ENCODE measurements around the gene MIER2.

DNA sequence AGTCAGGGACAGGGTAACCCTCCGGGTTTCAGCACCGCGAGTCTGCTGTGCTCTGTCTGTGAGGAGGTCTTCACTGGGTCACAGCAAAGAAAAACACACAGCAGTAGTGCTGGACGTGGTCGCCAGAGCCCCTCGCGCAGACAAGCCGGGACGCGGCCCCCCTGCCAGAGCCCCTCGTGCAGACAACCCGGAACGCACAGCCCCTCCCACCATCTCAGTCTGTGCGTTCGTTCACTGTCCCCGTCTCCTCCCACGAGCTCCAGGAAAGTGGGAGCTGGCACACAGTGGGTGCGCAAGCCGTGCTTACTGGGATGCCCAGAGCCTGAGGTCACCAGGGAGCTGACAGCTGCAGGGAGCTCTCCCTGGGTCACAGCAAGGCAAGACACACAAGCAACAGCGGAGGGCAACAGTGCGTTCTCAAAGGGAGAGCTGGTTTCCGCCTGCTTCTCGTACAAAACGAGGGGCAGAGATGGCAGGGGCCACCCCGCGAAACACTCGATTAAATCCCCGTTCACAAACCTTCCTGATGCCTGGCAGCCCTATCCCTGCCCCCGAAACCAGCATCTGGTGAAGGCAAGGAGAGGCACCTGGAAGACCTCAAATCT is 50.2 kb downstream of the MIER2 start:
- no peak for TF ChIP-seq FOXA1 (IDR thresholded peaks at IDR 0.05)
- TF ChIP-seq L3MBTL2 (conservative IDR thresholded peaks at IDR 0.05): no peak
